CD4-positive, alpha-beta T cell treated with Interleukin-6 at 100 ng/mL for 8 hours (primary cell): ENCODE measurements around the gene EXO5.
"Not testable (repeated sequence)": the region's sequence is repeated elsewhere in the genome, so short reads cannot be mapped to it uniquely, and the experiment has no call there.

Source experiments
- DNase-seq: peaks from one replicate; pipeline ENCODE4 v3.0.0-alpha.2; 2020; ENCODE audit warnings: mixed read lengths, low spot score

Gene EXO5

DNA sequence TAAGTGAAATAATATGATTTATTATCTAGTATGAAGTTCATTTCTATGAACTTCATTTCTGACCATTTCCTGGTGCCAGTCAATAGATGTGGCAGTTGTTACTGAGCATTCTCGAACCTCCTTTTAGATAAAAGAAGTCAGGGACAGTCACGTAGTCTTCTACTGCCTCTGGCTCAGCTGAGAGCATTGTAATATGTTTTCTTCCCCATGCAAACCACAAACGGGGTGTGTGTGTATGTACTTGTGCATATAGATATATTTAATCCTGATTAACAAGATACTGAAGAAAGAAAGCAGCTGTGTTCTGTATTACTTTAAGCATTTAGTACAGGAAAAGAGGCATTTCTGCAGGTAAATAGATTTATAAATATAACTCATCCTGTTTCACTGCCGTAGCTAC, 44.5 kb downstream of the EXO5 start:
- DNase-seq, result no peak

DNA sequence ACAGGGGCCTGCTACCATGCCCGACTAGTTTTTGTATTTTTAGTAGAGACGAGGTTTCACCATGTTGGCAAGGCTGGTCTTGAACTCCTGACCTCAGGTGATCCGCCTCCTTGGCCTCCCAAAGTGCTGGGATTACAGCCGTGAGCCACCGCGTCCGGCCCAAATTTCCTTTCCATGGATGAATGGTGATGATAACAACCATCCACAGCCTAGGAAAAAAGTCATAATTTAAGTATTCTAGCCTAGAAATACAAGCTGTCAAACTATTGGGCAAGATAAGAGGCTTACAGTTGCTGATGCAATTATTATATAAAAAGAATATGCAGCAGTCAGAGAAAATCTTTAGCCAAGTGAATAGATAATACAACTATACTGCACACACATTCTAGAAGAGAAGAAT, 46.2 kb downstream of the EXO5 start:
- DNase-seq, result not testable (repeated sequence)

DNA sequence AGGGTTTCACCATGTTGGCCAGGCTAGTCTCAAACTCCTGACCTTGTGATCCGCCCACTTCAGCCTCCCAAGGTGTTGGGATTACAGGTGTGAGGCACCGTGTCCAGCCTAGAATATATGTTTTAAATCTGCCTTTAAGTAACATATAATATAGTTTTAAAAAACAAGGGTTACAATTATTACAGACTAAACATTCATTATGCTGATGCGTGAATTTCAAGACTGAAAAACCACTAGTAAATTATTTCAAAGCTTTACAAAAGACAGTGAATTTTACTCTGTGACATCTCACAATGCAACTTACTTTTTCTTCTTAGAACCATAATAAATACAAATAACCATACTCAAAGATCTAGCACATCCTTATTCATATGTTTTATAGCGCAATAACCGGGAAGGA, 47.6 kb downstream of the EXO5 start:
- no peak for DNase-seq

DNA sequence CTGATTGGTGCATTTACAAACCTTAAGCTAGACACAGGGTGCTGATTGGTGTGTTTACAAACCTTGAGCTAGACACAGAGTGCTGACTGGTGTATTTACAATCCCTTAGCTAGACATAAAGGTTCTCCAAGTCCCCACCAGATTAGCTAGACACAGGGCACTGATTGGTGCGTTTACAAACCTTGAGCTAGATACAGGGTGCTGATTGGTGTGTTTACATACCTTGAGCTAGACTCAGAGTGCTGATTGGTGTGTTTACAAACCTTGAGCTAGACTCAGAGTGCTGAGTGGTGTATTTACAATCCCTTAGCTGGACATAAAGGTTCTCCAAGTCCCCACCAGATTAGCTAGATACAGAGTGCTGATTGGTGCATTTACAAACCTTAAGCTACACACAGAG, 49.7 kb downstream of the EXO5 start:
- DNase-seq, result not testable (repeated sequence)

DNA sequence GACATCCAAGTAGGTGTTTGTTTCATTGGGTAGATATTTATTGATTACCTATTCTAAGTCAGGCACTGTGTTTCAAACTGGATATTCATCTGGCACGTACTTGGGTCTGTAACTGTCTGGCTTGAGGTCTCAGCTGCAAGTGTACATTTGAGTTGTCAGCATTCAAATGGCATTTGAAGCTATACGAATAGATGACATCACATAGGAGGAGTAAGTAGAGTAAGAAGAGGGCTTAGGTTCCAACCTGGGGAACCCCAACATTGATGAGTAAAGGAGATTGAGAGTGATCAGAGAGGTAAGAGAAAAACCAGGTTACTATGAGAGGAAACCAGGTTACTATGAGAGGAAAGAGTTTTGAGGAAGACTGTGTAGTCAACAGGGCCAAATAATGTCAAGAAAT, 53.6 kb downstream of the EXO5 start:
- DNase-seq, result no peak

DNA sequence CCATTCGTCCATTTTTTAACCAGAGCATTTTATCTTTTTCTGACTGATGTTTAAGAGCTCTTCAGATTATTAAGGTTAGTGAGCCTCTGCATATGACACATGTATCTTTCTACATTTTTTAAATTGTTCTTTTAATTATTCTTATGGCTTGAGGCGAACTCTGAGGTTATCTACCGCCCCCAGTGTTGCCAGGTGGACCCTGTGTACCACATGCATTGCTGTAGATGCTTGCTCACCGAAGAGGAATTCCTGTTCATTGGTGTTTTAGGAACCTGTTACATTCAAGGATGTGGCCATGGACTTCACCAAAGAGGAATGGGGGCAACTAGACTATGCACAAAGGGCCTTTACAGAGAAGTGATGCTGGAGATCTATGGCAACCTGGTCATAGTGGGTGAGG, 54.7 kb downstream of the EXO5 start:
- no peak for DNase-seq

DNA sequence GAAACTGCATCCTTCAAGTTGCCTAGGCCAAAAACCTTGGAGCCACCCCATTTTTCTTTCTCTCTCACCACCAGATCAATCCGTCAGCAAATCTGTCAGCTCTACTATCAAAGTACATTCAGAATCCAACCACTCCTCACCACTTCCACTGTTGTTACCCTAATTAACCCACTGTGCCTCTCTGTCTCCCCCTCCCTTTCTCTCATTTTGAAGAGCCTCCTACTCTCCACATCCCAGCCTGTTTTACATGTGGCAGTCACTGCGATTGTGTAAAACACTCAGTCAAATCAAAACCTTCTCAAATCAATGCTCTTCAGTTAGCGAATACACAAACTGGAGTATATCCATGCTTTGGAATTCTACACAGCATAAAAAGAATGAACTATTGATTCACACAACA, 55.9 kb downstream of the EXO5 start:
- no peak for DNase-seq

DNA sequence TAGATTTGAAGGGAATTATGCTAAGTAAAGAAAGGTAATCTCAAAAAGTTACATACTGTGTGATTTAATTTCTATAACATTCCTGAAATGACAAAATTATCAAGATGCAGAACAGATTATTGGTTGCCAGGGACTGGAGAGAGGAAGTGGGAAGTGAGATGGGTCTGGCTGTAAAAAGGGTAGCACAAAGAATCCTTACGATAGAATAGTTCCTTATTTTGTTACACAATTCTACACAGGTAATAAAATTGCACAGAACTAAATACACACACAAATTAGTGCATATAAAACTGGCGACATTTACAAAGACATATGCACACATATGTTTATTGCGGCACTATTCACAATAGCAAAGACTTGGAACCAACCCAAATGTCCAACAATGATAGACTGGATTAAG, 56.3 kb downstream of the EXO5 start:
- no peak for DNase-seq
